ENCODE data around the gene SLC15A4.
"Not testable (repeated sequence)": the region's sequence is repeated elsewhere in the genome, so short reads cannot be mapped to it uniquely, and the experiment has no call there.

The SLC15A4 gene

DNA sequence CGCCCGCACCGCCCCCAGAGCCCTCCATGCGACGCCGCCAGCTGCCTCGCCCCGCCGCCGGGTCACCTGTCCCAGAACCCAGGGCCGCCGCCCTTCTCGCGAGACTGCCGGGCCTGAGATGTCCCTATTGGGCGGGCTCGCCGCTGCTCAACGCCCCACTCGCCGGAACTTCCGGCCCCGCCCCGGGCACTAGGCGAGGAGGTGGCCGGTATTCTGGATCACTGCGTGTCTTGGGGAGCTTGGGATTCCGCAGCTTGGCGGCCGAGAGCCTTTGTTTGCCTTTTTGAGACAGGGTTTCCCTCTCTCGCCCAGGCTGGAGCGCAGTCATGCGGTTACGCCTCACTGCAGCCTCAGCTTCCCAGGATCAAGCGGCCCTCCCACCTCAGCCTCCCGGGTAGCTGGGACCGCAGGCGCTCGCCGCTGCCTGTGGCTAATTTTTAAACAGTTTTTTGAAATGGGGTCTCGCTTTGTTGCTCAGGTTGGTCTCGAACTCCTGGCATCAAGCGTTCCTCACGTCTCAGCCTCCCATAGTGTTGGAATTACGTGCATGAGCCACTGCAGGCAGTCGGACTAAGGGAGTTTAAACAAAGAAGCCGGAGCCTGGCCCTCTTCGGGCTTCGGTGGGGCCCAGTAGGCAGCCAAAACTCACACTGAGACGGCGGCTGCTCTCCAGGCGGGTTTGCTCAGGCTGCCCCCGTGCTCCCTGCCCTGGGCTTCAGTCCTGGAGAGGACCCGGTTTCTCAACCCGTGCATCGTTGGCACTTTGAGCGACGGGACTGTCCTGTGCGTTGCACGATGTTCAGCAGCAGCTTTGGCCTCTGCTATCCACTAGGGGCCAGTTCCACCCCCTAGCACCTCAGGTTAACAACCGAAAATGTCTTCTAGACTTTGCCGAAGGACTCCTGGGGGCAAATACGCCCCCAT, at the start of gene SLC15A4:
TSS of gene SLC15A4 (minus strand) at position 43 of the 924 bp plus-strand sequence. CDS start at position 28, 15 bp downstream.
- DNase-seq = peak; percentile 93 to 97

- DNase-seq = no peak
Measured at GRCh38 chr12:128872303-128872702, 48.5 kb upstream of the SLC15A4 start.

GRCh38 chr12:128871516-128871892, 47.7 kb upstream of the SLC15A4 start:
- DNase-seq = no peak

- no peak for DNase-seq
Measured at GRCh38 chr12:128867466-128867865, 43.7 kb upstream of the SLC15A4 start.

DNA sequence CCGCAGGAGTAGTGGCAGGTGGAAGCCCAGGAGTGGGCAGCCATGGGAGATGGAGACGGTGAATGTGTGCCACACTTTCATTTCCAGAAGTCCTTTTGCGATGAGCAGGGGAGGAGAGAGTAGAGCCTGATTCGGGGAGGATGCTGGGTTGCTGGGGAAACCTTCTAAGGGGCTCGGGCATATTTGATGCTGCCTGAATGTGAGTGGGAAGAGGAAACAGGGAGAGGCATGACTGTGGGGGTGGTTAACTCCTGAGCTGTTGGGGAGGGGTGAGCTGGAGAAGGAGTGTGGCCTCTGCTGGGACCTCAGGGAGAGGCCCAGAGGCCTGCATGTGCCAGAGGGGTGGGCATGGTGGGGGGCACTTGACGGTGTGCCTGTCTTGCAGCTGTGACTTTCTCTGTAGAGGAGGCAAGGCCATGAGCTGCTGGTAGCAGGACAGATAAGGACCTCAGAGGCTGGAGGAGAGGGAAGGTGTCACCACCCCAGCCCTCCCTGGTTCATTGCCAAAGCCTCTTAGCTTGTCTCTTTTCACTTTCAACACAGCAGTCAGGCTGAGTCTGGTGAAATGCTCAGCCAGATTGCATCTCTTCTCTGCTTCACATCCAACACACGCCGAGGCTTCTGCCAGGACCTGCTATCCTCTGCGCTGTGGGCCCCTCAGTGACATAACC, 40.9 kb upstream of the SLC15A4 start:
- DNase-seq = no peak

DNA sequence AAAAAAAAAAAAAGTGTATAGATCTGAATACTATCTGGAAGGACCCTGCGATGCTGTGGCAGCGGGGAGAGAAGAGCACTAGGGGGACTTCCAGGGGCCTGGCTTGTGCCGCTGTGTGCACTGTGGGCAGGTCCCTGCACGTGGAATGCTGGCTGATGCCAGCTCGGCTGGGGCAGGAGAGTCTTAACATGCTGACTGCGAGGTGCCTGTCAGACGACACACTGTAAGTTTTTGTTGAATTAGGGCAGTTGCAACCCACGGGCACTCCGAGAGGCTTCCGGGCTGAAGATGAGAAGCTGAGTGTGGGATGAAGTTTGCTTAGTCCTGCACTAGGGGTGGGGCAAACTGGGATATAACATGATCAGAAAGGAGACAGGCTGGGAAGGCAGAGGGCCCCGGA, 40.2 kb upstream of the SLC15A4 start:
- no peak for DNase-seq

DNA sequence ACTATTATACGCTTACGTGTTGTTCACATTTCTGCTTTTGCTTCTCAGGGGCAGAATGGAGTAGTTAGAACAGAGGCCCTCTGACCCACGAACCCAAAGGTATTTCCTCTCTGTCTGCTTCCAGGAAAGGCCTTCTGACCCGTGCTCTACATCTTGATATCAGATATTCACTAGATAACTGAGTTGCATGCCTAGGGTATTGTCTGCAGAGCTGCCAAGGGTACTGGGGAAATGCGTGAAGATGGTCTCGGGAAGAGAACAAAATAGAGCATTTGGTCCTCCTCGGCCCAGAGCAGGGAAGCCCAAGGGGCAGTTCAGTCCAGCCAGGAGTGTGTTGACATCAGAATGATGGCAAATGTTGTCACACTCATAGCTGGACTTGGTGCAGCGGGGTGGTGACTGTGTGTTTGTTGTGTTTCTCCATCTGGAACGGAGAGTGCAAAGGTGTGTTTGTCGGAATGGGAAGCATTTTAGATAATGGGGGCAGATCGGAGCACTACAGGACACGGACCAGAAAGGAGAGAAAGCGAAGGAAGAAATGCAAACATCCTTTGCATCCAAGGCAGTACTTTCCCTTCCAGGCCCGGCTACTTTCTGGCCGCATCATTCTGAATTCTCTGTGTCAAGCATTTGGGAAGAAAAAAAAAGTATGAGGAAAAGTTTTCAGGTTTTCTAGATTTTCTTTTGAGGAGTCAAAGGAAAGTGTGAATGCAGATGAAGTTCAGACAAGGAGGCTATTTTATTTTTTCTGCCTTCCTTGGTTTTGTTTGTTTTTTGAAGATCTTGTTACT, 37.7 kb upstream of the SLC15A4 start:
- no peak for DNase-seq

DNA sequence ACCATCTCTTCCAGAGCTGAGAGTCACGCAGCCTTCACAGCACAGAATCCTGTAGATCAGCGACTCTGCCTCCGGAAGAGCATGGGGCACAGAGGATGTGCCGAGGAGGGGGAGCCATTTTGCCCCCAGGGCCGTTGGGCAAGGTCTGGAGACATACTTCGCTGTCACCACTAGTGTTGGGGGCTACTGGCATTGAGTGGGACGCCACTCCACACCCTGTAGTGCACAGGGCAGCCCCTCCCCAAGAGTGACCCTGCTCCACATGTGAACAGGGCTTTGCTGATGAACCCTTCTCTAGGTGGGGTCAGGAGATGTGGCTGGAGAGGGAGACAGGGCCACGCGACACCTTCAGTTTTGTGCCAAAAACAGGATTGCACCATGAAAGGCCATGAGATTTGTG, 35.6 kb upstream of the SLC15A4 start:
- DNase-seq = no peak

DNA sequence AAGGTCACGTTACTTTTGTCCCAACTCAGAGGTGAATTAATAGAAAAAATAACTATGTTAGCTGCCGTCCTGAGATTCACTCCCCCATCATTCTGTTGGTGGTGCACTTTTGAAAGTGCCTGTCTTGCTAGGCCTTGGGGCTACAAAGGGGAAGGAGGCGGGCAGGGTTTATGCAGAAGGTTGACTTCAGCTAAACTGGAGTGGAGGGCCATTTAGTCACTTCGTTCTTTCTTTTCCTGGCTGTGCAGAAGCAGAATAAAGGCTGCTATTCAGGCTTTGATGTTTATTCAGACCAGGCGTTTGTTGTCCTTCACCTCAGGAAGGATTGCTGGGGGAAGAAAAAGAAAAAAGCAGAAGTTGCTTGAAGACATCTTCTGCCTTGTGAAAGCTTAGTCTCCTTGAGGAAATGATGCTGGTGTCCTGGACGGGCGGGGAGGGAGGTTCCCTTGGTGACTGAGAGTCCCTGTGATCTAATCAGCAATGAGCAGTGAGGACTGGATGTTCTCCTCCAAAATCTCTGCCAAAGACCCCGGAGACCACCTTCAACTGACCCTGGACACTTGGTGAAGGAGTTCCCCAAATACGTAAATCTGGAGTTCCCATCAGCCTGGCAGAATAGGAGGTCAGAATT, 33.5 kb upstream of the SLC15A4 start:
- no peak for DNase-seq

GRCh38 chr12:128856791-128857078, 33.0 kb upstream of the SLC15A4 start:
- no peak for DNase-seq

DNA sequence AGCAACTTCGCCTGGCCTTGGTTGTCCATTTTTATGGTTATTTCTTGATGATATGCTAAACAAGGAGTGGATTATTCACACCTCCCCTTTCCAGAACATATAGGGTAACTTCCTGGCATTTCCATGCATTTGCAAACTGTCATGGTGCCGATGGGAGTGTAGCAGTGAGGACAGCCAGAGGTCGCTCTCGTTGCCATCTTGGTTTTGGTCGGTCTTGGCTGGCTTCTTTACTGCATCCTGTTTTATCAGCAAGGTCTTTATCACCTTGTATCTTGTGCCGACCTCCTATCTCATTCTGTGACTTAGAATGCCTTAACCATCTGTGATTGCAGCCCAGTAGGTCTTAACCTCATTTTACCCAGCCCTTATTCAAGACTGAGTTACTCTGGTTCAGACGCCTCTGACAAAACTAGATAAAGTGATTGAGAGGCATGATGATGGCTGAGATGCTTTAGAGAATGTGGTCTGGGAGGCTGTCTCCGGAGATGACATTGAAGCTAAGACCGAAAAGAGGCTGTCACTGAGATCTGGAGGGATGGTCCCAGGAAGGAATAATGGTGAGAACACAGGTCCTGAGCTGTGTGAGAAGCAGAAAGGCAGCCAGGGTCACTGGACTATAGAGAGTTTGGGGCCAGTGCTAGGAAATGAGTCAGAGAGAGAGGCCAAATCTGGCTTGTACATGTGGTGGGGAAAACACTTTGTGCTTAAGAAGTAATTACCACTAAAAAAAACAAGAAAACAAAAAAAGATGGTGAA, 32.5 kb upstream of the SLC15A4 start:
- DNase-seq = no peak

GRCh38 chr12:128853600-128854197, 29.9 kb upstream of the SLC15A4 start:
- DNase-seq = no peak

DNA sequence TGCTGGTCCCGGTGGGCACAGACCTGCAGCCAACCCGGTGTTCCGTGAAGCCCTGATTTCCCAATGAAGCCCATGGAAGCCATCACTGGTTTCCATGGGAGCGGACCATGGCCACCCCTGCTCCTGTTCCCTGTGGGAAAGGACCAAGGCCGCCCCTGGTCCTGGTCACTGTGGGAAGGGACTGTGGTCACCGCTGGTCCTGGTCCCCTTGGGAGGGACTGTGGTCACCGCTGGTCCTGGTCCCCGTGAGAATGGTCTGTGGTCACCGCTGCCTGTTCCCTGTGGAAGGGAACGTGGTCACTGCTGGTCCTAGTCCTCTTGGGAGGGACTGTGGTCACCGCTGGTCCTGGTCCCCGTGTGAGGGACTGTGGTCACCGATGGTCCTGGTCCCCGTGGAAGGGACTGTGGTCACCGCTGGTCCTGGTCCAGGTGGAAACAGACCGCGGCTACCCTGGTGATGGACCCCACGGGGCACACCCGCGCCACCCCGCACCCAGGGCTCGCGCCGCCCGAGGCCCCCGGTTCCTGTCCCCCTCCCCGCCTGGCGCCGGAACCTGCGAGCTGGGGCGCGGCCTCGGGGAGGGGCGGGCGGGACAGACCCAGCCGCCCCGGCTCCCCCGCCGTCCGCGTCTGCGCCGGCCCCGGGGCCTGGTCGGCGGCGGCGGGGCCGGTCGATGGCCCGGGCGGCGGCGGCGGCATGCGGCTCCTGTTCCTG, 29.3 kb upstream of the SLC15A4 start, which contains the start of gene GLT1D1:
TSS of gene GLT1D1 (plus strand) at position 594 of the 715 bp plus-strand sequence. CDS start at position 698, 104 bp downstream.
- no peak for DNase-seq

- no peak for DNase-seq
Measured at GRCh38 chr12:128852026-128852698, 28.4 kb upstream of the SLC15A4 start.

DNA sequence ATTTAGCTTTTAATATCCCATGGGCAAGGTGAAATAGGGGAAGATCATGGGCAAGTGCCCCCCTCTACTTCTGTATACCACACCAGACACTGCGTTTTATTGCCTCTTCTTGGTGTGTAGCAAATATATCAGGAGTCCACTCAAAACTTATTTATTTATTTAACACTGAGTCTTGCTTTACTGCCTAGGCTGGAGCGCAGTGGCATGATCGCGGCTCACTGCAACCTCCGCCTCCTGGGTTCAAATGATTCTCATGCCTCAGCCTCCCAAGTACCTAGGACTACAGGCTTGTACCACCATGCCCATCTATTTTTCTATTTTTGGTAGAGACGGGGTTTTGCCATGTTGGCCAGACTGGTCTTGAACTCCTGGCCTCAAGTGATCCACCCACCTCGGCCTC, 27.7 kb upstream of the SLC15A4 start:
- DNase-seq = not testable (repeated sequence)

DNA sequence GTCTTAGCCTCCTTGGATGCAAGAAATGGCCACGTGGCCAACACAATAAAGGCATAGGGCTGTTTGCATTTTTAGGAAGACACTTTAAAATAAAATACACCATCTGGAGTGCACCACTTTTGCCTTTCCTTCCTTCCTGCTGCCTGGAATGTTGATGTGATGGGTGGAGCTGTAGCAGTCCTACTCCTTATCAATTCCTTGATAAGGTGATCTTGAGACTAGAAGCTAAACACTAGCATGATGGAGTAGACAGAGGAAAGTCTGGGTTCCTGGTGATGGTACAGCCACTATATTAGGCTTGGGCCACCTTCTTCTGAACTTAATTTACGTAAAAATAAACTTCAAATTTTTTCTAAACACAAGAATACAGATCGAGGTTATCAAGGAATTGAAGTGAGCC, 26.6 kb upstream of the SLC15A4 start:
- no peak for DNase-seq

GRCh38 chr12:128849806-128850205, 26.0 kb upstream of the SLC15A4 start:
- not testable (repeated sequence) for DNase-seq

GRCh38 chr12:128848371-128848770, 24.6 kb upstream of the SLC15A4 start:
- no peak for DNase-seq

DNA sequence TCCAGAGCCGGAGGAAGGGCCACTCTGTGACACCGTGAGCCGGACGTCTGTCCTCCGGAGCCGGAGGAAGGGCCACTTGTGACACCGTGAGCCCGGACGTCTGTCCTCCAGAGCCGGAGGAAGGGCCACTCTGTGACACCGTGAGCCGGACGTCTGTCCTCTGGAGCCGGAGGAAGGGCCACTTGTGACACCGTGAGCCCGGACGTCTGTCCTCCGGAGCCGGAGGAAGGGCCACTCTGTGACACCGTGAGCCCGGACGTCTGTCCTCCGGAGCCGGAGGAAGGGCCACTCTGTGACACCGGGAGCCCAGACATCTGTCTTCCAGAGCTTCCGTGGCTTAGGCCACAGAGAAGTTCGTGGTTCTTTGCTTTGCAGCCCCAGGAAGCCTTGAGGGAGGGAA, 22.9 kb upstream of the SLC15A4 start:
- not testable (repeated sequence) for DNase-seq

DNA sequence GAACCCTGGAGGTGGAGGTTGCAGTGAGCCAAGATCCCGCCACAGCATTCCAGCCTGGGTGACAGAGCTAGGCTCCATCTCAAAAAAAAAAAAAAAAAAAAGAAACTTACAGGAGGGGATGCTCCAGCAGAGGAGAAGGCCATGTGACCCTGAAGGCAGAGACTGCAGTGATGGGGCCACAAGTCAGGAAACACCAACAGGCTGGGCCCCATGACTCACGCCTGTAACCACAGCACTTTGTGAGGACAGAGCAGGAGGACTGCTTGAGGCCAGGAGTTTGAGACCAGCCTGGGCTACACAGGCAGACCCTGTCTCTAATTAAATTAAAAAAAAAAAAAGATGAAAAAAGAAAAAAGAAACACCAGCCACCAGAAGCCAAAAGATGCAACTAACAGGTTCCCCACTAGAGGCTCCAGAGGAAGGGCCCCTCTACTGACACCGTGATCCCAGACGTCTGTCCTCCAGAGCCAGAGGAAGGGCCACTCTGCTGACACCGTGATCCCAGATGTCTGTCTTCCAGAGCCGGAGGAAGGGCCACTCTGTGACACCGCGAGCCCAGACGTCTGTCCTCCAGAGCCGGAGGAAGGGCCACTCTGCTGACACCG, 20.4 kb upstream of the SLC15A4 start:
- no peak for DNase-seq

All from stimulated activated CD4-positive, alpha-beta T cell treated with anti-CD3 and anti-CD28 coated beads, Interleukin-2, amount 100 ng/mL, for 24 hours (primary cell).